Measurements from ENCODE around the gene LRRC4. TPM values are rescaled to one million over a fixed set of nuclear protein-coding genes. Genes with fewer than 3 reads are reported as not detected.

Gene LRRC4
- total RNA-seq, 6 experiments from 2014 or later: 1.1 to 2.3 (median 1.5) TPM

GRCh38 chr7:128066395-128066794 is 35.2 kb upstream of the LRRC4 start:
- no peaks in the 10 kb centered on the region for H3K9me3 Mint-ChIP-seq
- H3K27ac Mint-ChIP-seq: no peak overlapping the region
- H3K4me3 Mint-ChIP-seq: no peak overlapping the region
- DNase-seq: no peak
- H3K36me3 Mint-ChIP-seq (ENCODE audit: low read depth): peaks cover 3% of the 10 kb centered on the region; the same call in 1 of the 2 replicates
- peaks cover 2% of the 10 kb centered on the region for H3K27me3 Mint-ChIP-seq (ENCODE audit: insufficient read depth)
- TF ChIP-seq CTCF (IDR thresholded peaks at IDR 0.05): no peak
- H3K4me1 Mint-ChIP-seq (ENCODE audit: low read depth): peaks cover 21% of the 10 kb centered on the region

GRCh38 chr7:128065872-128066271 is 34.6 kb upstream of the LRRC4 start:
- H3K27me3 Mint-ChIP-seq (ENCODE audit: insufficient read depth): peaks cover 2% of the 10 kb centered on the region
- H3K4me3 Mint-ChIP-seq: no peak overlapping the region
- TF ChIP-seq CTCF (IDR thresholded peaks at IDR 0.05): no peak
- H3K4me1 Mint-ChIP-seq (ENCODE audit: low read depth): peaks cover 21% of the 10 kb centered on the region
- no peaks in the 10 kb centered on the region; the same call in 1 of the 2 replicates for H3K36me3 Mint-ChIP-seq (ENCODE audit: low read depth)
- H3K9me3 Mint-ChIP-seq: no peaks in the 10 kb centered on the region
- H3K27ac Mint-ChIP-seq: no peak overlapping the region
- no peak for DNase-seq

GRCh38 chr7:128063088-128063487 is 31.9 kb upstream of the LRRC4 start:
- DNase-seq: no peak
- Mint-ChIP-seq H3K27me3 (ENCODE audit: insufficient read depth) (peaks cover 3% of the 10 kb centered on the region), H3K9me3 (no peaks in the 10 kb centered on the region), H3K27ac (no peak overlapping the region), H3K36me3 (ENCODE audit: low read depth) (peaks cover 16% of the 10 kb centered on the region; the same call in 1 of the 2 replicates), H3K4me3 (no peak overlapping the region), H3K4me1 (ENCODE audit: low read depth) (peaks cover 20% of the 10 kb centered on the region)
- TF ChIP-seq CTCF (IDR thresholded peaks at IDR 0.05): no peak

- Mint-ChIP-seq H3K27ac (no peak overlapping the region), H3K4me1 (ENCODE audit: low read depth) (peaks cover 41% of the 10 kb centered on the region)
These were observed 28.8 kb upstream of the LRRC4 start for GRCh38 chr7:128060018-128060417.

GRCh38 chr7:128059143-128059988 is 28.1 kb upstream of the LRRC4 start:
- Mint-ChIP-seq H3K4me3 (no peak overlapping the region), H3K27ac (no peak overlapping the region), H3K36me3 (ENCODE audit: low read depth) (peaks cover 31% of the 10 kb centered on the region), H3K4me1 (ENCODE audit: low read depth) (peaks cover 48% of the 10 kb centered on the region), H3K27me3 (ENCODE audit: insufficient read depth) (peaks cover 2% of the 10 kb centered on the region), H3K9me3 (no peaks in the 10 kb centered on the region)
- TF ChIP-seq CTCF (IDR thresholded peaks at IDR 0.05): no peak
- no peak for DNase-seq

More at GRCh38 chr7:128060018-128060417, 28.8 kb upstream of the LRRC4 start:
- Mint-ChIP-seq H3K4me3 (no peak overlapping the region), H3K27me3 (ENCODE audit: insufficient read depth) (peaks cover 2% of the 10 kb centered on the region), H3K9me3 (no peaks in the 10 kb centered on the region), H3K36me3 (ENCODE audit: low read depth) (peaks cover 27% of the 10 kb centered on the region)
- DNase-seq: no peak
- TF ChIP-seq CTCF (IDR thresholded peaks at IDR 0.05): no peak

Data from HFFc6 (cell line).